HFFc6 (cell line): ENCODE measurements around the gene DEFB125. TPM values are rescaled to one million over a fixed set of nuclear protein-coding genes. Genes with fewer than 3 reads are reported as not detected.

Experiments
- DNase-seq: peaks from one replicate; pipeline ENCODE4 v3.0.0-alpha.2; 2018
- H3K27ac Mint-ChIP-seq: 2 replicates; pipeline ENCODE4 v1.8.0; 2020; ENCODE audit warnings: mild to moderate bottlenecking, mixed read lengths
- H3K27me3 Mint-ChIP-seq: 2 replicates; pipeline ENCODE4 v1.8.0; 2021; ENCODE audit warnings: mild to moderate bottlenecking, moderate library complexity, mixed read lengths; ENCODE audit not compliant: insufficient read depth
- H3K36me3 Mint-ChIP-seq: 2 replicates; pipeline ENCODE4 v1.8.0; 2021; ENCODE audit warnings: low read depth, mixed read lengths
- H3K4me1 Mint-ChIP-seq: 2 replicates; pipeline ENCODE4 v1.8.0; 2020; ENCODE audit warnings: low read depth, mixed read lengths
- H3K4me3 Mint-ChIP-seq: 2 replicates; pipeline ENCODE4 v1.8.0; 2020; ENCODE audit warnings: mild to moderate bottlenecking, moderate library complexity, mixed read lengths
- H3K9me3 Mint-ChIP-seq: 2 replicates; pipeline ENCODE4 v1.8.0; 2020; ENCODE audit warnings: mild to moderate bottlenecking, mixed read lengths
- CTCF ChIP-seq: fragments of 200-600 bp; sonication (generic); IDR thresholded peaks from 2 replicates; pipeline ENCODE4 v1.5.0; 2021; ENCODE audit warnings: antibody characterized with exemption, mild to moderate bottlenecking
- long read RNA-seq: library from polyadenylated mRNA; unstranded; transcript quantifications from one replicate; pipeline ENCODE4 v2.0.0, GENCODE V29; 2019
- total RNA-seq, 6 experiments: library from RNA; stranded (reverse); fragmentation: NEBNext Ultra II Directional; extraction: Animal tissue kit (Norgen Biotek cat#: 25700); gene quantifications; 2 replicates in 1 of 6; 3 replicates in 5 of 6; pipeline ENCODE4 v1.2.3, GENCODE V29; 2021

Gene DEFB125, protein sequence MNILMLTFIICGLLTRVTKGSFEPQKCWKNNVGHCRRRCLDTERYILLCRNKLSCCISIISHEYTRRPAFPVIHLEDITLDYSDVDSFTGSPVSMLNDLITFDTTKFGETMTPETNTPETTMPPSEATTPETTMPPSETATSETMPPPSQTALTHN
- not detected for total RNA-seq
- long read RNA-seq, result 0 reads

DNA sequence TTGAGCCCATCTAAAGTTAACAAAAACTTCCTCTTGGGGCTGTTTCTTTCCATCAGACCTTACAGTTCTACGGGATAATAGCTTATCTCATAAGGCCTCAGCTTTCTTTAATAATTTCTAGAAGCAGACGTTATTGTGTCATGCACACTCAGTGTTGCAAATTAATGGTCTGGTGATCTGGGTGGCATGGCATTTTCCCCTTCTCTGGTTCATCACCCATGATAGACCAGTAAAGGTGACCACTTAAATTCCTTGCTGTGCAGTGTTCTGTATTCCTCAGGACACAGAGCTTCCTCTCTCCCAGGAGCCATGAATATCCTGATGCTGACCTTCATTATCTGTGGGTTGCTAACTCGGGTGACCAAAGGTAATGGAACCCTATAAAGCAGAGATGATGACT lies at the start of gene DEFB125:
Gene DEFB125 (plus strand): TSS at position 272 of the 400 bp plus-strand sequence. CDS start 38 bp downstream, at position 310.
- H3K4me3 Mint-ChIP-seq, result no peak within 1 kb of the TSS
- H3K4me1 Mint-ChIP-seq, result no peaks in the 10 kb centered on the region
- H3K27ac Mint-ChIP-seq, result no peak within 1 kb of the TSS
- H3K27me3 Mint-ChIP-seq, result peaks cover 3% of the 10 kb centered on the region; the same call in 1 of the 2 replicates
- no peaks in the 10 kb centered on the region for H3K36me3 Mint-ChIP-seq
- no peaks in the 10 kb centered on the region; the same call in 1 of the 2 replicates for H3K9me3 Mint-ChIP-seq
- DNase-seq, result no peak
- TF ChIP-seq CTCF, result no peak

DNA sequence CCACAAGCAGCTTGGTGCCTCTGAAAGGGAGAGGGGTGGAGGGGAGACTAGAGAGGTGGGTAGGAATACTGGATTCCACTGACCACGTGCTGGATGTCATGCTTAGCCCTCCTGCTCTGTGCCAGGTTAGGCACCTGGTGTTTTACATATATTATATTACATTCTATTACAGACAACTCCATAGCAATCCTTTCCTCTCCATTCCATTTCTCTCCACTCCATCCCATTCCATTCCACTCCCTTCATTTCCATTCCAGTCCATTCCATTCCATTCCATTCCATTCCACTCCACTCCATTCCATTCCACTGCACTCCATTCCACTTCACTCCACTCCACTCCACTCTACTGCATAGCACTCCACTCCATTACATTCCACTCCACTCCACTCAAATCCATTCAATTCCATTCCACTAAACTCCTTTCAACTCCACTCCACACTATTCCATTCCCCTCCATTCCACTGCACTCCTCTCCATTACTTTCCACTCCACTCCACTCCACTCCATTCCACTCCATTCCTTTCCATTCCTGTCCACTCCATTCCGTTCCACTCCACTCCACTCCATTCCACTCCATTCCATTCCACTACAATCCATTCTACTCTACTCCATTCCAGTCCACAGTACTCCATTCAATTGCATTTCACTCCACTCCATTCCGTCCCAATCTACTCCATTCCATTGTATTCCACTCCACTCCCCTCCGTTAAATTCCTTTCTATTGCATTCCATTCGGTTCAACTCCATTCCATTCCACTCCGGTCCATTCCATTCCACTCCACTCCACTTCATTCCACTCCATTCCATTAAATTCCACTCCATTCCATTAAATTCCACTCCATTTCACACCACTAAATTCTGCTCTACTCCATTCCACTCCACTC lies 27.2 kb upstream of the DEFB125 start:
- no peaks in the 10 kb centered on the region for H3K9me3 Mint-ChIP-seq
- H3K4me3 Mint-ChIP-seq, result no peak overlapping the region
- H3K4me1 Mint-ChIP-seq, result no peaks in the 10 kb centered on the region
- DNase-seq, result no peak
- no peaks in the 10 kb centered on the region for H3K27me3 Mint-ChIP-seq
- H3K36me3 Mint-ChIP-seq, result no peaks in the 10 kb centered on the region
- no peak for TF ChIP-seq CTCF
- H3K27ac Mint-ChIP-seq, result no peak overlapping the region

- H3K4me3 Mint-ChIP-seq, result no peak overlapping the region
- no peak for TF ChIP-seq CTCF
- DNase-seq, result no peak
- H3K36me3 Mint-ChIP-seq, result no peaks in the 10 kb centered on the region
- H3K27me3 Mint-ChIP-seq, result no peaks in the 10 kb centered on the region
- H3K27ac Mint-ChIP-seq, result no peak overlapping the region
- no peaks in the 10 kb centered on the region for H3K9me3 Mint-ChIP-seq
- no peaks in the 10 kb centered on the region for H3K4me1 Mint-ChIP-seq
Measured at GRCh38 chr20:61230-61629, 26.2 kb upstream of the DEFB125 start.

DNA sequence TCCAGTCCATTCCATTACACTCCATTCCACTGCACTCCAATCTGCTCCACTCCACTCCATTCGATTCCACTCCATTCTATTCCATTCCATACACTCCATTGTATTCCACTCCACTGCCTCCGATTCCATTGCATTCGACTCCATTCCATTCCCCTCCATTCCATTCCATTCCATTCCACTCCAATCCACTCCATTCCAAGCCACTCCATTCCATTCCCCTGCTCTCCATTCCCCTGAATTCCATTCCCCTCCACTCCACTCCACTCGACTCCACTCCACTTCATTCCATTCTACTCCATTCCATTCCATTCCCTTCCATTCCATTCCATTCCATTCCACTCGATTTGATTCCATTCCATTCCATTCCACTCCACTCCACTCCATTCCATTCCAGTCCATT lies 25.7 kb upstream of the DEFB125 start:
- H3K4me3 Mint-ChIP-seq, result no peak overlapping the region
- no peak for DNase-seq
- no peak for TF ChIP-seq CTCF
- H3K27me3 Mint-ChIP-seq, result no peaks in the 10 kb centered on the region
- no peaks in the 10 kb centered on the region for H3K4me1 Mint-ChIP-seq
- H3K9me3 Mint-ChIP-seq, result no peaks in the 10 kb centered on the region
- H3K36me3 Mint-ChIP-seq, result no peaks in the 10 kb centered on the region
- no peak overlapping the region for H3K27ac Mint-ChIP-seq

DNA sequence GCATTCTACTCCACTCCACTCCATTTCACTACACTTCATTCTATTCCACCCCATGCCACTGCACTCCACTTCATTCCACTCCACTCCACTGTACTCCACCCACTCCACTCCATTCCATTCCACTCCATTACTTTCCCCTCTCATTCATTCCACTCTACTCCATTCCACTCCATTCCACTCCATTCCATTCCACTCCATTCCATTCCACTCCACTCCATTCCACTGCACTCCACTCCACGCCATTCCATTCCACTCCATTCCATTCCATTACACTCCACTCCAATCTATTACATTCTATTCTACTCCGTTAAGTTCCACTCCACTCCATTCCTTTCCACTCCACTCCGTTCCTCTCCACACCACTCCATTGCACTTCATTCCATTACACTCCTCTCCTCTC lies 25.0 kb upstream of the DEFB125 start:
- Mint-ChIP-seq H3K36me3 (no peaks in the 10 kb centered on the region), H3K4me1 (no peaks in the 10 kb centered on the region), H3K4me3 (no peak overlapping the region), H3K27me3 (no peaks in the 10 kb centered on the region), H3K27ac (no peak overlapping the region), H3K9me3 (no peaks in the 10 kb centered on the region)
- DNase-seq, result no peak
- no peak for TF ChIP-seq CTCF
